ENCODE measurements around the gene AGAP6. TPM values are rescaled to one million over a fixed set of nuclear protein-coding genes. Genes with fewer than 3 reads are reported as not detected.
"Not testable (repeated sequence)": the region's sequence is repeated elsewhere in the genome, so short reads cannot be mapped to it uniquely, and the experiment has no call there.

The AGAP6 gene
- 6.7 TPM for total RNA-seq
- polyA plus RNA-seq, result 46.3 TPM
- long read RNA-seq, donor 1, result 0 reads
- long read RNA-seq, donor 2, result 0 reads
- long read RNA-seq, donor 3, partial matches to known transcripts, result 0 of 3 reads
- long read RNA-seq, donor 3, other reads (novel, unspliced or antisense), result 0 of 3 reads
- long read RNA-seq, donor 4, result 0 reads
- long read RNA-seq, donor 5, transcript AGAP6-202 (8 exons, 2,372 nt), result major isoform, 5 of 5 reads
- long read RNA-seq, donor 5, partial matches to known transcripts, result 0 of 5 reads
- long read RNA-seq, donor 5, other reads (novel, unspliced or antisense), result 0 of 5 reads
- long read RNA-seq, donor 6, partial matches to known transcripts, result 0 of 4 reads
- long read RNA-seq, donor 6, other reads (novel, unspliced or antisense), result 0 of 4 reads
- long read RNA-seq, donor 7, partial matches to known transcripts, result 0 of 1 reads
- long read RNA-seq, donor 7, other reads (novel, unspliced or antisense), result 0 of 1 reads
- long read RNA-seq, donor 8, partial matches to known transcripts, result 0 of 4 reads
- long read RNA-seq, donor 8, other reads (novel, unspliced or antisense), result 0 of 4 reads
- long read RNA-seq, donor 9, partial matches to known transcripts, result 0 of 4 reads
- long read RNA-seq, donor 9, other reads (novel, unspliced or antisense), result 0 of 4 reads
- long read RNA-seq, donor 10, partial matches to known transcripts, result 0 of 2 reads
- long read RNA-seq, donor 10, other reads (novel, unspliced or antisense), result 0 of 2 reads

- DNase-seq (ENCODE audit: low read depth in 6 of 9, low spot score in 9 of 9); H3K27me3 ChIP-seq (ENCODE audit: control insufficient read depth in 2 of 2, insufficient read depth in 1 of 2, low read length in 1 of 2); H3K36me3 ChIP-seq (ENCODE audit: control insufficient read depth in 2 of 2, insufficient read depth in 2 of 2, low read length in 1 of 2); H3K9me3 ChIP-seq (ENCODE audit: control insufficient read depth in 2 of 2, insufficient read depth in 1 of 2, low read length in 1 of 2); H3K27ac ChIP-seq (ENCODE audit: low read depth in 1 of 2, low read length in 1 of 2); H3K4me1 ChIP-seq (ENCODE audit: control insufficient read depth in 2 of 2, insufficient read depth in 2 of 2, low read length in 2 of 2); H3K4me3 ChIP-seq (ENCODE audit: low read length in 2 of 2): not testable (repeated sequence)
- 99% methylated on average over 16 of the region's 18 CpGs for WGBS
Measured at GRCh38 chr10:49988376-49988775, at the start of gene AGAP6. TSS of gene AGAP6 (plus strand) at chr10:49988406. CDS start at chr10:49988716, 310 bp downstream.

- not testable (repeated sequence) for H3K4me1 ChIP-seq (ENCODE audit: control insufficient read depth in 2 of 2, insufficient read depth in 2 of 2, low read length in 2 of 2); H3K27me3 ChIP-seq (ENCODE audit: control insufficient read depth in 2 of 2, insufficient read depth in 1 of 2, low read length in 1 of 2); H3K9me3 ChIP-seq (ENCODE audit: control insufficient read depth in 2 of 2, insufficient read depth in 1 of 2, low read length in 1 of 2); H3K36me3 ChIP-seq (ENCODE audit: control insufficient read depth in 2 of 2, insufficient read depth in 2 of 2, low read length in 1 of 2)
- peak within 1 kb of the TSS; percentile 60 to 75 for H3K27ac ChIP-seq (ENCODE audit: low read depth in 1 of 2, low read length in 1 of 2)
- H3K4me3 ChIP-seq (ENCODE audit: low read length in 2 of 2), result peak within 1 kb of the TSS; percentile 69 to 77
- whole genome bisulfite sequencing, result under 1% methylated on average over 81 of the region's 81 CpGs
- DNase-seq (ENCODE audit: low read depth in 6 of 9, low spot score in 9 of 9), result peak; percentile 33 to 88 (median 74)
Measured at GRCh38 chr10:49941447-49942338, 46.5 kb upstream of the AGAP6 start, which contains the start of the genes PARG and TIMM23B. TSS of gene PARG (minus strand) at chr10:49942027. CDS start at chr10:49941725, 302 bp downstream. TSS of gene TIMM23B (plus strand) at chr10:49942053. CDS start at chr10:49942195, 142 bp downstream.

- peak in 5 of 9 donors; percentile 1 to 15 (median 4) for DNase-seq (ENCODE audit: low read depth in 6 of 9, low spot score in 9 of 9)
Measured at GRCh38 chr10:49942339-49942705, 45.9 kb upstream of the AGAP6 start.

GRCh38 chr10:49943607-49944006, 44.6 kb upstream of the AGAP6 start:
- DNase-seq (ENCODE audit: low read depth in 6 of 9, low spot score in 9 of 9); H3K27me3 ChIP-seq (ENCODE audit: control insufficient read depth in 2 of 2, insufficient read depth in 1 of 2, low read length in 1 of 2); H3K27ac ChIP-seq (ENCODE audit: low read depth in 1 of 2, low read length in 1 of 2); H3K4me1 ChIP-seq (ENCODE audit: control insufficient read depth in 2 of 2, insufficient read depth in 2 of 2, low read length in 2 of 2); H3K4me3 ChIP-seq (ENCODE audit: low read length in 2 of 2); H3K9me3 ChIP-seq (ENCODE audit: control insufficient read depth in 2 of 2, insufficient read depth in 1 of 2, low read length in 1 of 2); H3K36me3 ChIP-seq (ENCODE audit: control insufficient read depth in 2 of 2, insufficient read depth in 2 of 2, low read length in 1 of 2): not testable (repeated sequence)
- WGBS, result 89% methylated on average over 2 of the region's 2 CpGs

More at GRCh38 chr10:49942339-49942705, 45.9 kb upstream of the AGAP6 start:
- not testable (repeated sequence) for H3K9me3 ChIP-seq (ENCODE audit: control insufficient read depth in 2 of 2, insufficient read depth in 1 of 2, low read length in 1 of 2); H3K4me1 ChIP-seq (ENCODE audit: control insufficient read depth in 2 of 2, insufficient read depth in 2 of 2, low read length in 2 of 2); H3K27me3 ChIP-seq (ENCODE audit: control insufficient read depth in 2 of 2, insufficient read depth in 1 of 2, low read length in 1 of 2); H3K36me3 ChIP-seq (ENCODE audit: control insufficient read depth in 2 of 2, insufficient read depth in 2 of 2, low read length in 1 of 2)
- H3K4me3 ChIP-seq (ENCODE audit: low read length in 2 of 2), result peak overlapping the region; percentile 69 to 77
- WGBS, result 2% methylated on average over 12 of the region's 12 CpGs
- H3K27ac ChIP-seq (ENCODE audit: low read depth in 1 of 2, low read length in 1 of 2), result peak overlapping the region; percentile 18 to 75

GRCh38 chr10:49948142-49948541, 40.1 kb upstream of the AGAP6 start:
- H3K27me3 ChIP-seq (ENCODE audit: control insufficient read depth in 2 of 2, insufficient read depth in 1 of 2, low read length in 1 of 2); H3K36me3 ChIP-seq (ENCODE audit: control insufficient read depth in 2 of 2, insufficient read depth in 2 of 2, low read length in 1 of 2); H3K9me3 ChIP-seq (ENCODE audit: control insufficient read depth in 2 of 2, insufficient read depth in 1 of 2, low read length in 1 of 2); H3K4me3 ChIP-seq (ENCODE audit: low read length in 2 of 2); H3K4me1 ChIP-seq (ENCODE audit: control insufficient read depth in 2 of 2, insufficient read depth in 2 of 2, low read length in 2 of 2); DNase-seq (ENCODE audit: low read depth in 6 of 9, low spot score in 9 of 9); H3K27ac ChIP-seq (ENCODE audit: low read depth in 1 of 2, low read length in 1 of 2): not testable (repeated sequence)
- 100% methylated on average over 1 of the region's 2 CpGs for WGBS

- H3K27ac ChIP-seq (ENCODE audit: low read depth in 1 of 2, low read length in 1 of 2); H3K36me3 ChIP-seq (ENCODE audit: control insufficient read depth in 2 of 2, insufficient read depth in 2 of 2, low read length in 1 of 2); H3K4me3 ChIP-seq (ENCODE audit: low read length in 2 of 2); DNase-seq (ENCODE audit: low read depth in 6 of 9, low spot score in 9 of 9); H3K27me3 ChIP-seq (ENCODE audit: control insufficient read depth in 2 of 2, insufficient read depth in 1 of 2, low read length in 1 of 2); H3K4me1 ChIP-seq (ENCODE audit: control insufficient read depth in 2 of 2, insufficient read depth in 2 of 2, low read length in 2 of 2); H3K9me3 ChIP-seq (ENCODE audit: control insufficient read depth in 2 of 2, insufficient read depth in 1 of 2, low read length in 1 of 2): not testable (repeated sequence)
- 98% methylated on average over 2 of the region's 2 CpGs for WGBS
Measured at GRCh38 chr10:49948737-49949136, 39.5 kb upstream of the AGAP6 start.

GRCh38 chr10:49952006-49952405, 36.2 kb upstream of the AGAP6 start:
- H3K4me3 ChIP-seq (ENCODE audit: low read length in 2 of 2); H3K4me1 ChIP-seq (ENCODE audit: control insufficient read depth in 2 of 2, insufficient read depth in 2 of 2, low read length in 2 of 2); DNase-seq (ENCODE audit: low read depth in 6 of 9, low spot score in 9 of 9); H3K27ac ChIP-seq (ENCODE audit: low read depth in 1 of 2, low read length in 1 of 2); H3K36me3 ChIP-seq (ENCODE audit: control insufficient read depth in 2 of 2, insufficient read depth in 2 of 2, low read length in 1 of 2); H3K27me3 ChIP-seq (ENCODE audit: control insufficient read depth in 2 of 2, insufficient read depth in 1 of 2, low read length in 1 of 2); H3K9me3 ChIP-seq (ENCODE audit: control insufficient read depth in 2 of 2, insufficient read depth in 1 of 2, low read length in 1 of 2): not testable (repeated sequence)
- WGBS, result 95% methylated on average over 3 of the region's 3 CpGs

GRCh38 chr10:49953122-49953521, 35.1 kb upstream of the AGAP6 start:
- not testable (repeated sequence) for H3K27me3 ChIP-seq (ENCODE audit: control insufficient read depth in 2 of 2, insufficient read depth in 1 of 2, low read length in 1 of 2); H3K4me1 ChIP-seq (ENCODE audit: control insufficient read depth in 2 of 2, insufficient read depth in 2 of 2, low read length in 2 of 2); H3K9me3 ChIP-seq (ENCODE audit: control insufficient read depth in 2 of 2, insufficient read depth in 1 of 2, low read length in 1 of 2); H3K36me3 ChIP-seq (ENCODE audit: control insufficient read depth in 2 of 2, insufficient read depth in 2 of 2, low read length in 1 of 2); DNase-seq (ENCODE audit: low read depth in 6 of 9, low spot score in 9 of 9); H3K4me3 ChIP-seq (ENCODE audit: low read length in 2 of 2); H3K27ac ChIP-seq (ENCODE audit: low read depth in 1 of 2, low read length in 1 of 2)
- WGBS, result 96% methylated on average over 3 of the region's 3 CpGs

Measured in thymus (tissue), 14 donors.